Peyer's patch (tissue), 4 donors: Measurements from ENCODE around the gene KRT4. TPM values are rescaled to one million over a fixed set of nuclear protein-coding genes. Genes with fewer than 3 reads are reported as not detected.

ENCODE experiments used
- DNase-seq, 3 donors: peaks; one replicate each; pipeline ENCODE4 v3.0.0-alpha.2; 2017 to 2019
- H3K27ac ChIP-seq, 4 donors: fragments of 200-600 bp; sonication (generic); one replicate each; pipeline ENCODE4 v1.5.1; 2016 to 2019
- H3K27me3 ChIP-seq, 2 donors: fragments of 200-600 bp; sonication (generic); one replicate each; pipeline ENCODE4 v1.5.1; 2019
- H3K36me3 ChIP-seq, 3 donors: fragments of 200-600 bp; sonication (generic); one replicate each; pipeline ENCODE4 v1.5.1; 2016 to 2019
- H3K4me1 ChIP-seq, 4 donors: fragments of 200-600 bp; sonication (generic); one replicate each; pipeline ENCODE4 v1.5.1; 2016 to 2019
- H3K4me3 ChIP-seq, 4 donors: fragments of 200-600 bp; sonication (generic); 1 replicate in 3 of 4; 2 replicates in 1 of 4; pipeline ENCODE4 v1.5.1; 2016 to 2019; ENCODE audit warnings: mild to moderate bottlenecking in 1 of 4
- H3K9me3 ChIP-seq, 4 donors: fragments of 200-600 bp; sonication (generic); one replicate each; pipeline ENCODE4 v1.5.1; 2016 to 2019; ENCODE audit warnings: mild to moderate bottlenecking in 1 of 4
- POLR2A ChIP-seq, 2 donors: fragments of 450-650 bp; IDR thresholded peaks; one replicate each; pipeline ENCODE4 v1.5.1; 2017; ENCODE audit warnings: antibody characterized with exemption in 2 of 2, mild to moderate bottlenecking in 2 of 2, moderate library complexity in 2 of 2
- total RNA-seq, 4 donors: library from RNA; depleted of rRNA; stranded (reverse); fragments of >200 nt; gene quantifications; one replicate each; pipeline ENCODE4 v1.1.0, GENCODE V29; 2016
- TF ChIP-seq, protein P1 (sequence below), 6 experiments: fragments of 450-650 bp in 4 of 6; fragments of 200-600 bp in 2 of 6; sonication (generic) in 1 of 6; IDR thresholded peaks; one replicate each; pipeline ENCODE4 v1.5.1; 2017 to 2019; ENCODE audit warnings: antibody characterized with exemption in 6 of 6, mild to moderate bottlenecking in 3 of 6, moderate library complexity in 1 of 6

Gene KRT4
- total RNA-seq, 4 donors from 2014 or later, result not detected

DNA sequence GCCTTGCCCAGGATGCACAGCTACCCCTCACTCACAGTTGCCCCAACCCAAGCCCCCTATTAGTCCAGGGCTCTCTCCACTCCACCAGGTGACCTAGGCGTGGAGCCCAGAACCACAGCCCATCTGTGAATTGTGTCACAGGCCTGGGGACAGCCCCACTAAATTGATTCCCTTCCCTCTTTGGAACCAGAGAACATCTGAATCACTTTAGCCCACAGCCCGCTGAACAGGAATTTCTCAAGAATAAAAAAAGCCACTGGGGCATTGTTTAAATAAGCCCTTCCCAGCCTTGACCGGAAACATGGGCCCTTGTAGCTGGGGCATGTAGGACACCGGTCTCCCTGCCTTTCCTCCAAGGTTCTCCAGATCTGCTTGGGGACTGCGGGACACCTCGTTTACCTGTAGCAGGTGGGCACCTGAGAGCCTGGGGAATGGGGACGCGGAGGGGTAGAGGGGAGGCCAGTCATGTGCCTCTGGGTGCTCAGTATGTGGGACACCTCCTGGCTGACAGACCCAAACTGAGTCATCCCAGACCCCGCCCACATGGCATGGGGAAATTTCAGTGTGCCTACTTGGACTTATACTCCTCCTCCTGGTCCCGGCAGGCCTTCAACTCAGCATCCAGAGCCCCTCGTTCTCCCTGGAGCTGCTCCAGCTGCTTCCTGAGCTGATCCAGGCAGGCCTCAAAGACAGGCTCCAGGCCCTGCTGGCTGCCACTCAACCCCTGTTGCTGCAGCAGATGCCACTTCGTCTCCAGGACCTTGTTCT, 33.6 kb upstream of the KRT4 start:
- H3K4me1 ChIP-seq, result no peaks in the 10 kb centered on the region
- H3K4me3 ChIP-seq, result no peak overlapping the region
- TF ChIP-seq POLR2A (IDR thresholded peaks at IDR 0.05), result no peak
- TF ChIP-seq, protein P1, sequence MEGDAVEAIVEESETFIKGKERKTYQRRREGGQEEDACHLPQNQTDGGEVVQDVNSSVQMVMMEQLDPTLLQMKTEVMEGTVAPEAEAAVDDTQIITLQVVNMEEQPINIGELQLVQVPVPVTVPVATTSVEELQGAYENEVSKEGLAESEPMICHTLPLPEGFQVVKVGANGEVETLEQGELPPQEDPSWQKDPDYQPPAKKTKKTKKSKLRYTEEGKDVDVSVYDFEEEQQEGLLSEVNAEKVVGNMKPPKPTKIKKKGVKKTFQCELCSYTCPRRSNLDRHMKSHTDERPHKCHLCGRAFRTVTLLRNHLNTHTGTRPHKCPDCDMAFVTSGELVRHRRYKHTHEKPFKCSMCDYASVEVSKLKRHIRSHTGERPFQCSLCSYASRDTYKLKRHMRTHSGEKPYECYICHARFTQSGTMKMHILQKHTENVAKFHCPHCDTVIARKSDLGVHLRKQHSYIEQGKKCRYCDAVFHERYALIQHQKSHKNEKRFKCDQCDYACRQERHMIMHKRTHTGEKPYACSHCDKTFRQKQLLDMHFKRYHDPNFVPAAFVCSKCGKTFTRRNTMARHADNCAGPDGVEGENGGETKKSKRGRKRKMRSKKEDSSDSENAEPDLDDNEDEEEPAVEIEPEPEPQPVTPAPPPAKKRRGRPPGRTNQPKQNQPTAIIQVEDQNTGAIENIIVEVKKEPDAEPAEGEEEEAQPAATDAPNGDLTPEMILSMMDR (IDR thresholded peaks at IDR 0.05), result no peak
- DNase-seq, result peak in 1 of 3 donors; percentile 42
- no peak overlapping the region for H3K27ac ChIP-seq
- no peaks in the 10 kb centered on the region for H3K27me3 ChIP-seq
- no peaks in the 10 kb centered on the region for H3K9me3 ChIP-seq
- no peaks in the 10 kb centered on the region for H3K36me3 ChIP-seq

DNA sequence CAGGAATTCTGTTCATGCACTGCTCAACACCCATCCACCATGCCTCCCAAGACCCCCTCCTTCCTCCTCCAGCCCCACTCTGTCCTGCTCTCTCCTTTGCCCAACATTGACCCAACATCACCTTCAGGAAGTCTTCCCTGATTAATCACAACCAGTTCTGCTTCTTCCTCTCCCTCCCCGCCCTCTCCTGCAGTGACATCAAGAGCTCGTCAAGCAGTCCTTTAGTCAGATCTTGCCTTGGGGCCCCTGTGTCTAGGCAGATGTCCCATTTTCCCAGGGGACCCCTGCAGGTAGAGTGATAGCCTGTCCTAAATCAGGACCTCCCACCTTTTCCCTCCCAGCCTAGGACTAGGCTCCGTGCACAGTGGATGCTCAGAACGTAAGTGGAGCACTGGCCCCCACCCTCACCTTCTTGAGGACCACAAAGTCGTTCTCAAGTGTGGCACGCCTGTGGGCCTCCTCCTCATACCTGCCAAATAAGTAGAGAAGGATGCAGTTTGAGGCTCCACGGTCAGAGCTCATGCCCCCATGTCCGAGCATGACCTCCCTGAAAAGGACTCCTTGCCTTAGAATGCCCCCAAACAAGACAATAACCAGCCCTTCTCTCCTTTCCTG, 32.5 kb upstream of the KRT4 start:
- Histone ChIP-seq H3K9me3 (no peaks in the 10 kb centered on the region), H3K36me3 (no peaks in the 10 kb centered on the region), H3K27ac (no peak overlapping the region), H3K4me1 (no peaks in the 10 kb centered on the region), H3K4me3 (no peak overlapping the region), H3K27me3 (no peaks in the 10 kb centered on the region)
- no peak for TF ChIP-seq POLR2A (IDR thresholded peaks at IDR 0.05)
- TF ChIP-seq, protein P1 (IDR thresholded peaks at IDR 0.05), result no peak
- DNase-seq, result peak in 1 of 3 donors; percentile 13

DNA sequence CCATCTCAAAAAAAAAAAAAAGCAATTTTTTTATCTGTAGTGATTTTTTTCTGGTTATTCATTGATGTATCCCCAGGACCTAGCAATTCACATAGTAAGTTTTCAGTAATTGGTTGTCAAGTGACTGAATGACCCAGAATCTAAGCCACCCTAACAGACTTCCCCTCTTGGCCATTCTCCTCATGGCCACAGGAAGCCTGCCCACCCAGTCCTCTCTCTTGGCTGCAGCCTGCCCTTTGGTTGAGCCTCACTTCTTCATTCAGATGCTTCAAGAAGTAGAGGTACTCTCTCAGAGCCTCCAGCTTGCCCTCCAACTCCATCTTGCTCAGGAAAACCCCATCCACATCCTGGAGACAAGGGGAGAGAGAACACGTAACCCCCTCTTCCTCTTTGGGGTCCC, 32.0 kb upstream of the KRT4 start:
- H3K4me1 ChIP-seq, result no peaks in the 10 kb centered on the region
- H3K4me3 ChIP-seq, result no peak overlapping the region
- DNase-seq, result no peak
- H3K27ac ChIP-seq, result no peak overlapping the region
- H3K27me3 ChIP-seq, result no peaks in the 10 kb centered on the region
- H3K36me3 ChIP-seq, result no peaks in the 10 kb centered on the region
- H3K9me3 ChIP-seq, result no peaks in the 10 kb centered on the region
- TF ChIP-seq, protein P1 (IDR thresholded peaks at IDR 0.05), result no peak
- no peak for TF ChIP-seq POLR2A (IDR thresholded peaks at IDR 0.05)

DNA sequence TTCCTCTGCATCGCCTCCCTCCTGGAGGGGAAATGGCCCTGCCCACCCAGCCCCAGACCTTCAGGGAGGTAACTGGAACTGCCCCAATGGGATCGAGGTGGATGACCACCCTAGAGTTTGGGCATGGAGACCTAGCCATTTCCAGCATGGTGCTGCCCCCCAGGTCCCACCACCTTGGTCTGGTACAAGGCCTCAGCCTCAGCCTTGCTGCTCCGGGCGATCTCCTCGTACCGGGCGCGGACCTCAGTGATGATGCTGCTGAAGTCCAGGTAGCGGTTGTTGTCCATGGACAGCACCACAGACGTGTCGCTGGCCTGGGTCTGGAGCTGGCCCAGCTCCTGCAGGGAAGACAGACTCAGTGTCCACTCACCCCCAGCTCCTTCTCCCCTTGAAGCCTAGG, 30.5 kb upstream of the KRT4 start:
- H3K4me1 ChIP-seq, result no peaks in the 10 kb centered on the region
- H3K27ac ChIP-seq, result no peak overlapping the region
- TF ChIP-seq POLR2A (IDR thresholded peaks at IDR 0.05), result no peak
- TF ChIP-seq, protein P1 (IDR thresholded peaks at IDR 0.05), result no peak
- no peaks in the 10 kb centered on the region for H3K27me3 ChIP-seq
- no peak overlapping the region for H3K4me3 ChIP-seq
- no peaks in the 10 kb centered on the region for H3K36me3 ChIP-seq
- H3K9me3 ChIP-seq, result no peaks in the 10 kb centered on the region
- DNase-seq, result no peak

DNA sequence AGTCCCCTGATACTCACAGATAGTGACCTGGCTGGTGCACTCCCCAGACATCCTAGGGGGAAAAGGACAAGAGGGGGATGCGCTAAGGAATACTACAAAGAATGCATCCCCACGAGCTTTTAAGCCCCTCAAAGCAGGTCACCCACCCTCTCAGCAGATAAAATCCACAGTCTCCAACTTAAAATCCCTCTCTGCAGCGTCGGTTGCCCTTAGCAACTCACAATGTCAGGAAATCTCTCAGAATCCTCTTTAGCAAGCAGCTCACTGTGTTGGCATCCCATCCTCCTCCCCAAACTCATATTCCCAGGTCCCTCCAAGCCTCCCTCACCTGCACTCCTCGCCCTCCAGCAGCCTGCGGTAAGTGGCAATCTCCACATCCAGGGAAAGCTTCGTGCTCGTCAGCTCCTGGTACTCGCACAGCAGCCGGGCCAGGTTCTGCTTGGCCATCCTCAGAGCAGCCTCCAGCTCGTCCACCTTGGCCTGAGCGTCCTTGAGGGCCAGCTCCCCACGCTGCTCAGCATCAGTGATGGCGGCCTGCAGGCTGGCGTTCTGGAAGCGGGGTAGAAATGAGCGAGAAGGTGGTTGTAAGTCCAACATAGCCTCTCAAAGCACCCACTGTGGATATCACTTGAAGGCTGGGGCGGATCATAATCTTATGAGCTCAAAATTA, 25.7 kb upstream of the KRT4 start:
- Histone ChIP-seq H3K4me1 (no peaks in the 10 kb centered on the region), H3K4me3 (no peak overlapping the region), H3K27ac (no peak overlapping the region), H3K36me3 (no peaks in the 10 kb centered on the region), H3K9me3 (no peaks in the 10 kb centered on the region), H3K27me3 (no peaks in the 10 kb centered on the region)
- DNase-seq, result no peak
- TF ChIP-seq, protein P1 (IDR thresholded peaks at IDR 0.05), result no peak
- TF ChIP-seq POLR2A (IDR thresholded peaks at IDR 0.05), result no peak
